Coronary artery (tissue), 2 donors: ENCODE results near the gene SYNPO2L.

Experiments used
- DNase-seq: peaks from one replicate; pipeline ENCODE4 v3.0.0-alpha.2; 2017; ENCODE audit warnings: low spot score
- H3K27ac ChIP-seq, 2 donors: fragments of 200-600 bp; sonication (generic); one replicate each; pipeline ENCODE4 v1.5.1; 2016 to 2019
- H3K4me3 ChIP-seq: fragments of 200-600 bp; sonication (generic); 2 replicates; pipeline ENCODE4 v1.5.1; 2016; ENCODE audit warnings: mild to moderate bottlenecking, moderate library complexity
- CTCF ChIP-seq: fragments of 200-600 bp; sonication (generic); IDR thresholded peaks from one replicate; pipeline ENCODE4 v1.5.1; 2019; ENCODE audit warnings: antibody characterized with exemption

SYNPO2L gene

GRCh38 chr10:73655257-73655989, 406 bp downstream of the SYNPO2L start:
- DNase-seq: no peak
- Histone ChIP-seq H3K4me3 (peak overlapping the region; percentile 51), H3K27ac (peak overlapping the region; percentile 90 to 92)
- TF ChIP-seq CTCF: no peak

- no peak for TF ChIP-seq CTCF
- H3K27ac ChIP-seq: peak overlapping the region in 1 of 2 donors; percentile 46
- no peak overlapping the region for H3K4me3 ChIP-seq
- DNase-seq: no peak
Observed at GRCh38 chr10:73653701-73654100, 2.1 kb downstream of the SYNPO2L start.

- H3K27ac ChIP-seq: peak overlapping the region; percentile 24 to 46
- no peak for DNase-seq
- no peak for TF ChIP-seq CTCF
- no peak overlapping the region for H3K4me3 ChIP-seq
Observed at GRCh38 chr10:73653195-73653594, 2.6 kb downstream of the SYNPO2L start.

- H3K27ac ChIP-seq: peak overlapping the region; percentile 75 to 89
- no peak for DNase-seq
- H3K4me3 ChIP-seq: no peak overlapping the region
- no peak for TF ChIP-seq CTCF
Observed at GRCh38 chr10:73650537-73651331, 5.1 kb downstream of the SYNPO2L start.

GRCh38 chr10:73649876-73650536, 5.8 kb downstream of the SYNPO2L start:
- no peak for TF ChIP-seq CTCF
- Histone ChIP-seq H3K4me3 (no peak overlapping the region), H3K27ac (peak overlapping the region; percentile 75 to 89)
- no peak for DNase-seq

GRCh38 chr10:73648975-73649829, 6.6 kb downstream of the SYNPO2L start:
- peak overlapping the region; percentile 75 to 86 for H3K27ac ChIP-seq
- DNase-seq: no peak
- no peak for TF ChIP-seq CTCF
- no peak overlapping the region for H3K4me3 ChIP-seq
